Left lung (tissue), 10 donors: Measurements from ENCODE around the gene ZNF319. TPM values are rescaled to one million over a fixed set of nuclear protein-coding genes. Genes with fewer than 3 reads are reported as not detected.

ENCODE experiments used
- ATAC-seq: fragments of 200-7000 bp; cut with Tn5 transposase; one replicate; pipeline ENCODE4 v1.9.1; 2020; ENCODE audit warnings: moderate library complexity
- DNase-seq, 4 donors: peaks; one replicate each; pipeline ENCODE4 v3.0.0-alpha.2; 2013 to 2020
- H3K27ac ChIP-seq, 2 donors: fragments of 200-600 bp; sonication (generic) in 1 of 2; one replicate each; pipeline versions ENCODE4 v1.5.0 to v1.8.0; 2020 to 2021
- H3K27me3 ChIP-seq, 2 donors: fragments of 200-600 bp; sonication (generic) in 1 of 2; one replicate each; pipeline versions ENCODE4 v1.5.0 to v1.8.0; 2020 to 2021
- H3K36me3 ChIP-seq, 2 donors: fragments of 200-600 bp; sonication (generic) in 1 of 2; one replicate each; pipeline versions ENCODE4 v1.5.0 to v1.8.0; 2020 to 2021
- H3K4me1 ChIP-seq, 2 donors: fragments of 200-600 bp; one replicate each; pipeline ENCODE4 v1.8.0; 2021
- H3K4me3 ChIP-seq, 2 donors: fragments of 200-600 bp; sonication (generic) in 1 of 2; one replicate each; pipeline versions ENCODE4 v1.5.0 to v1.8.0; 2020 to 2021; ENCODE audit warnings: mild to moderate bottlenecking in 1 of 2
- H3K9me3 ChIP-seq, 2 donors: fragments of 200-600 bp; sonication (generic) in 1 of 2; one replicate each; pipeline versions ENCODE4 v1.5.0 to v1.8.0; 2020 to 2021
- intact Hi-C, 2 donors: fragments of 100-400 bp; cut with DNase I; formaldehyde crosslinking; loops; one replicate each; pipeline versions ENCODE4 v1.11.2 to v1.14.2; 2022
- polyA plus RNA-seq, 6 donors: library from polyadenylated mRNA; unstranded; fragments of 120-200 nt; gene quantifications; one replicate each; pipeline ENCODE4 v1.2.1, GENCODE V29; 2013; ENCODE audit not compliant: insufficient read length in 6 of 6
- total RNA-seq, 2 donors: library from RNA; stranded (reverse); fragmentation: NEBNext Ultra II Directional; extraction: Animal tissue kit (Norgen Biotek cat#: 25700); gene quantifications; one replicate each; pipeline ENCODE4 v1.2.1, GENCODE V29; 2021
- TF ChIP-seq, protein P1 (sequence below), 2 donors: fragments of 200-600 bp; sonication (generic) in 1 of 2; IDR thresholded peaks; one replicate each; pipeline versions ENCODE4 v1.5.0 to v1.8.0; 2021; ENCODE audit warnings: antibody characterized with exemption in 2 of 2
- donor health status: DM: no; HTN: yes; CAD: no.
- donor health status: DM: no; HTN: no; CAD: no.

ZNF319 gene
- total and polyA plus RNA-seq, 8 donors = 7.8 to 12.0 (median 10.7) TPM

DNA sequence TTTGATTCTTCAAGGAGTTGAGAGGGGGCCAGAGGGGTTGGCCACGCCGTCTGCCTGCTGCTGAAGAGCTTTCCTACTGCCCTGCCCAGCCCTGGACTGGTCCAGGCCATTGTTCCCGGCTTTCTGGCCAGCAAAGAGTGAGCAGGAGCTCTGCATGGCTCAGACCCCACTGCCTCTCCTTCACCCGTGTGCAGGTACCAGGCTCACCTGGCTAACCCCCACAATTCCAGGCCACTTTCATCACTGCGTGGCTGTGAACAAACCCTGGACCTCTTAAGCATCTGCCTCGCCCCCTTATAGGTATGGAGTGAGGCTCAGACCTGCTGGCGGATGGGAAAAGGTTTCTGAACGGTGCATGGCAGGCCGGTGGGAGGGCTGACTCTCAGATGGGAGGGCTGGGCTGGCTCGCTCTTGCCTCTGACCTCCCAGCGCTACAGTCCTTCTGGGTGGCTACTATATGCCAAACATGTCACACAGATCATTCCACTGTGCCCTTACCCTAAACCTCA, 8.9 kb downstream of the ZNF319 start:
- DNase-seq (peak in 2 of 4 donors; percentile 22 to 35), ATAC-seq (no peak)
- Histone ChIP-seq H3K27ac (no peak overlapping the region), H3K36me3 (peaks cover 0 to 21% of the 10 kb centered on the region in 2 donors), H3K9me3 (no peaks in the 10 kb centered on the region), H3K4me1 (peaks cover 20 to 34% of the 10 kb centered on the region in 2 donors), H3K27me3 (no peaks in the 10 kb centered on the region), H3K4me3 (no peak overlapping the region)
- intact Hi-C loops = no loop called here
- TF ChIP-seq, protein P1, sequence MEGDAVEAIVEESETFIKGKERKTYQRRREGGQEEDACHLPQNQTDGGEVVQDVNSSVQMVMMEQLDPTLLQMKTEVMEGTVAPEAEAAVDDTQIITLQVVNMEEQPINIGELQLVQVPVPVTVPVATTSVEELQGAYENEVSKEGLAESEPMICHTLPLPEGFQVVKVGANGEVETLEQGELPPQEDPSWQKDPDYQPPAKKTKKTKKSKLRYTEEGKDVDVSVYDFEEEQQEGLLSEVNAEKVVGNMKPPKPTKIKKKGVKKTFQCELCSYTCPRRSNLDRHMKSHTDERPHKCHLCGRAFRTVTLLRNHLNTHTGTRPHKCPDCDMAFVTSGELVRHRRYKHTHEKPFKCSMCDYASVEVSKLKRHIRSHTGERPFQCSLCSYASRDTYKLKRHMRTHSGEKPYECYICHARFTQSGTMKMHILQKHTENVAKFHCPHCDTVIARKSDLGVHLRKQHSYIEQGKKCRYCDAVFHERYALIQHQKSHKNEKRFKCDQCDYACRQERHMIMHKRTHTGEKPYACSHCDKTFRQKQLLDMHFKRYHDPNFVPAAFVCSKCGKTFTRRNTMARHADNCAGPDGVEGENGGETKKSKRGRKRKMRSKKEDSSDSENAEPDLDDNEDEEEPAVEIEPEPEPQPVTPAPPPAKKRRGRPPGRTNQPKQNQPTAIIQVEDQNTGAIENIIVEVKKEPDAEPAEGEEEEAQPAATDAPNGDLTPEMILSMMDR (IDR thresholded peaks at IDR 0.05) = no peak

DNA sequence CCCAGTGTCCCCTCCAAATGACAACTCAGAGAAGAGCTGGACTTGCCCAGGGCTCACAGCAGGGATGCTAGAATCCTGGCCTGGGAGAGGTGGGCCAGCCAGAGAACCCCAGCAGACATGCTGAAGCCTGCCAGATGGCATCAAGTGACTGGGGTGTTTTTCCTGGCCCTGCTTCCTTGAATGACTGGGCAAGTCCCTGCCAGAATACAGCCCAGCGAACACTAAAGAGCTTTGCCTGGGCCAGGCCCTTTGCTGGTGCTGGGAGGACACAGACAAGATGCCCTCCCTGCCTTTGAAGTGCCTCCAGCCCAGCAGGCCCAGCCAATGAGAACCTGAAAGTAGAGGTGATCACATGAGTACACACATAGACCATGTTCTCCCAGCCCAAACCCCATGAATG, 11.5 kb downstream of the ZNF319 start:
- DNase-seq (peak in 2 of 4 donors; percentile 31 to 34), ATAC-seq (no peak)
- no peaks in the 10 kb centered on the region for H3K9me3 ChIP-seq
- intact Hi-C loops = no loop called here
- H3K4me1 ChIP-seq = peaks cover 18 to 24% of the 10 kb centered on the region in 2 donors
- peaks cover 0 to 19% of the 10 kb centered on the region in 2 donors for H3K27me3 ChIP-seq
- TF ChIP-seq, protein P1 (IDR thresholded peaks at IDR 0.05) = no peak
- H3K27ac ChIP-seq = no peak overlapping the region
- peaks cover 0 to 1% of the 10 kb centered on the region in 2 donors for H3K36me3 ChIP-seq
- H3K4me3 ChIP-seq = no peak overlapping the region

DNA sequence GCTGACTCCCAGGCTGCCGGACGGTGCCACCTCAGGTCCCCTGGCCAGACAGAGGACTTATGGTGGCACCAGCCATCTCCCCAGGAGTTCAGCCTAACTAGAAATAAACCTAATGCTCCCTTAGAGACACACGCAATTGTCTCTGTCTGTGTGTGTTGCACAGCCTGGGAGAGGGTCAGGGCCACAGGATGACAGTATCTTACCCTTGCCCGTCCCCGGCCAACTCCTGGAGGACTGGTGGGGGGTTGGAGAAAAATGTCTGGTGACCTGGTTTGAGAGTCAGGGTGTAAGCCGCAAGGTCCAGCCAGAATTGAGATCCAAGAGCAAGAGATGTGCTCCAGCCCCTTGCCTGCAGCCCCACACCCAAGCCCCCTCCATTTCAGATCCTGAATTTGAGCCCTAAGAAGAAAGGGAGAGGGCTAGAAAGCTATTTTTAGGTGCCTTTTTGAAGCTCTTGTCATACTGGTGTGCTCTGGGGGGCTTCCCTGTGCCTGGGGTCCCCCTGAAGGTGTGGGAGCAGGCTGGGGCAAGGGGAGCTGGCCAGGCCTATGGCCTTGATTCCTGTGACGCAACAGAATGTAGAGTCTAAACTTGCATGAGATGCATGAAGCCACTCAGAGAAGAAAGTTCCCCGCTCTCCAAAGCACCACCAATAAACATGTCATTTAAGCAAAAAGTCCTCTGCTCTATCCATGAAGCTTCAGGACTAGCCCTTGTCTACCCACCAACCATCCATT, 12.9 kb downstream of the ZNF319 start:
- H3K27me3 ChIP-seq = peaks cover 0 to 19% of the 10 kb centered on the region in 2 donors
- H3K27ac ChIP-seq = no peak overlapping the region
- no peak overlapping the region for H3K4me3 ChIP-seq
- no peaks in the 10 kb centered on the region for H3K9me3 ChIP-seq
- DNase-seq (peak in 2 of 4 donors; percentile 19 to 43), ATAC-seq (no peak)
- peaks cover 11 to 13% of the 10 kb centered on the region in 2 donors for H3K4me1 ChIP-seq
- TF ChIP-seq, protein P1 (IDR thresholded peaks at IDR 0.05) = no peak
- intact Hi-C loops = no loop called here
- no peaks in the 10 kb centered on the region for H3K36me3 ChIP-seq

DNA sequence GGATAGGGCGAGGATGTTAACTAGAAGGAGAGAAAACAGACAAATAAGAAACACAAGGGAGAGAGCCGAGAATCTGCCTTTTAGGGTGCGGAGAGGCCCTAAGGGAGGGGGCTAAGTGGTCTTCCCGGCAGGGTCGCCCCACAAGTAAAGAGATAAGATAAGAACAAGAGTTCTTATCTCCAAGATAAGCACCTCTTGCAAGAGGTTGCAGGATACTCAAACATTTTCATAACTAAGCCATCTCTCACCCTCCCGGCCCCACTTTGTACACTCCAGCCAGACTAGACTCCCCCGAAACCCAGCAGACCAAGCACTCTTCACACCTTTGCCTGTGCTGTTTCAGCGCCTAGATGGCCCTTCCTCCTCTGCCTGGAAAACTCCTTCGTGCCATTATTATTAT, 14.3 kb downstream of the ZNF319 start:
- DNase-seq (peak in 2 of 4 donors; percentile 24 to 30), ATAC-seq (no peak)
- intact Hi-C loops = no loop called here
- H3K27me3 ChIP-seq = peaks cover 0 to 19% of the 10 kb centered on the region in 2 donors
- peaks cover 11 to 13% of the 10 kb centered on the region in 2 donors for H3K4me1 ChIP-seq
- TF ChIP-seq, protein P1 (IDR thresholded peaks at IDR 0.05) = no peak
- no peak overlapping the region for H3K27ac ChIP-seq
- H3K4me3 ChIP-seq = no peak overlapping the region
- H3K9me3 ChIP-seq = no peaks in the 10 kb centered on the region
- no peaks in the 10 kb centered on the region for H3K36me3 ChIP-seq
